Memory B cell (primary cell): ENCODE results near the gene NPAS4.
"Not testable (repeated sequence)": the region's sequence is repeated elsewhere in the genome, so short reads cannot be mapped to it uniquely, and the experiment has no call there.

Experiments used
- ATAC-seq: fragments of 150-1000 bp; cut with Tn5 transposase; 2 replicates; pipeline ENCODE4 v1.10.0; 2021; ENCODE audit warnings: low read depth, mild to moderate bottlenecking, moderate library complexity
- DNase-seq, 2 donors: peaks; one replicate each; pipeline ENCODE4 v3.0.0; 2022; ENCODE audit warnings: low spot score in 2 of 2
- H3K27ac Mint-ChIP-seq: one replicate; pipeline ENCODE4 v1.8.0; 2022; ENCODE audit warnings: mild to moderate bottlenecking, moderate library complexity, mixed read lengths
- H3K27me3 Mint-ChIP-seq: one replicate; pipeline ENCODE4 v1.8.0; 2022; ENCODE audit warnings: mixed read lengths
- H3K36me3 Mint-ChIP-seq: one replicate; pipeline ENCODE4 v1.8.0; 2022; ENCODE audit warnings: mild to moderate bottlenecking, mixed read lengths
- H3K4me1 Mint-ChIP-seq: one replicate; pipeline ENCODE4 v1.8.0; 2022; ENCODE audit warnings: mixed read lengths
- H3K4me3 Mint-ChIP-seq: one replicate; pipeline ENCODE4 v1.8.0; 2022; ENCODE audit warnings: mild to moderate bottlenecking, moderate library complexity, mixed read lengths
- H3K9me3 Mint-ChIP-seq: one replicate; pipeline ENCODE4 v1.8.0; 2022; ENCODE audit warnings: mixed read lengths

NPAS4 gene

DNA sequence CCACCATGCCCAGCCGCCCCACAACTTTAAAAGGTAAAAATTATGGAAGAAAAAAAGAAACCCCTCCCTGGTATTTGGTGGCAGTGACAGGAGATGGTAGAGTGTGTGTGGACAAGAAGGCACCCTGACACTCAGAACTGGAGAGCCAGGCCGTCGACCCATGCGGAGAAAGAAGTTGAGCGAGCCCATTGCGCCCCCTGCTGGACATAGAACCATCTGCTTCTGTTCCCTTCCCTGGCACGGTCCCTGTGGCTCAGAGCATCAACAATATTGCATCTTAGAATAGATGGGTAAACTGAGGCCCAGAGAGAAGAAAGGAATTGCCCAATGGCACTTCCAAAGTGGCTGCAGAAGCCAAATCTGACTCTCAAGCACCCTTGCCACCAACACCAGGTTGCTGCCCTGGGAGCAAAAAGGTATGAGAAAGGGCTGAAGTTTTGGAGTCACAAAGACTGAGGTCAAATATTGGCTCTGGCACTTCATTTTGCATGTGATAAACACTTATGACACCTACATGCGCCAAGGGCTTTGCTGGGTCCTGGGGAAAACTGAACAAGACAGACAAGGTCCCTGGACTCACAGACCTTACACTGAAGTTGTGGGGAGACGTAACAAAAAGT is 9.3 kb downstream of the NPAS4 start:
- H3K9me3 Mint-ChIP-seq, result no peaks in the 10 kb centered on the region
- peak; percentile 73 for ATAC-seq
- peak; percentile 54 to 56 for DNase-seq
- H3K27me3 Mint-ChIP-seq, result no peaks in the 10 kb centered on the region
- H3K27ac Mint-ChIP-seq, result no peak overlapping the region
- no peaks in the 10 kb centered on the region for H3K4me1 Mint-ChIP-seq
- H3K4me3 Mint-ChIP-seq, result no peak overlapping the region
- peaks cover 16% of the 10 kb centered on the region for H3K36me3 Mint-ChIP-seq

DNA sequence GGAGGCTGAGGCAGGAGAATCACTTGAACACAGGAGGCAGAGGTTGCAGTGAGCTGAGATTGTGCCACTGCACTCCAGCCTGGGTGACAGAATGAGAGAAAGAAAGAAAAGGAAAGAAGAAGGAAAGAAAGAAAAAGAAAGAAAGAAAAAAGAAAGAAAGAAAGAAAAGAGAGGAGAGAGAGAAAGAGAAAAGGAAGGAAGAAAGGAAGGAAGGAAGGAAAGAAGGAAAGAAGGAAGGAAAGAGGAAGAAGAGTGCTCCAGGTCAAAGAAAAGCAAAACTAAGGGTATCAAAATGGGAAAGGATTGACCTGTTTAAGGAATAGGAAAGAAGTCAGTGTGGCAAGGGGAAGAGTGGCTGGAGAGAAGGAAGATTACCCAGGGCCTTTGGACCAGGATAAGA is 10.5 kb downstream of the NPAS4 start:
- not testable (repeated sequence) for H3K9me3 Mint-ChIP-seq, H3K4me3 Mint-ChIP-seq, ATAC-seq, H3K27me3 Mint-ChIP-seq, H3K4me1 Mint-ChIP-seq, H3K27ac Mint-ChIP-seq, DNase-seq
- peaks cover 21% of the 10 kb centered on the region for H3K36me3 Mint-ChIP-seq

GRCh38 chr11:66431871-66432329 is 11.1 kb downstream of the NPAS4 start:
- not testable (repeated sequence) for H3K27me3 Mint-ChIP-seq, DNase-seq, H3K4me1 Mint-ChIP-seq, H3K4me3 Mint-ChIP-seq, H3K27ac Mint-ChIP-seq, H3K9me3 Mint-ChIP-seq, ATAC-seq
- peaks cover 25% of the 10 kb centered on the region for H3K36me3 Mint-ChIP-seq

GRCh38 chr11:66432597-66432996 is 11.8 kb downstream of the NPAS4 start:
- no peaks in the 10 kb centered on the region for H3K4me1 Mint-ChIP-seq
- peaks cover 25% of the 10 kb centered on the region for H3K36me3 Mint-ChIP-seq
- H3K27ac Mint-ChIP-seq, result no peak overlapping the region

GRCh38 chr11:66437979-66438503 is 17.2 kb downstream of the NPAS4 start:
- Mint-ChIP-seq H3K4me1 (peaks cover 8% of the 10 kb centered on the region), H3K9me3 (no peaks in the 10 kb centered on the region), H3K4me3 (peak overlapping the region; percentile 95), H3K27ac (peak overlapping the region; percentile 93), H3K27me3 (no peaks in the 10 kb centered on the region), H3K36me3 (peaks cover 13% of the 10 kb centered on the region)
- DNase-seq, result no peak
- ATAC-seq, result no peak

More at GRCh38 chr11:66432597-66432996, 11.8 kb downstream of the NPAS4 start:
- ATAC-seq (no peak), DNase-seq (no peak)
- no peak overlapping the region for H3K4me3 Mint-ChIP-seq
- no peaks in the 10 kb centered on the region for H3K9me3 Mint-ChIP-seq
- H3K27me3 Mint-ChIP-seq, result no peaks in the 10 kb centered on the region

- Mint-ChIP-seq H3K27me3 (no peaks in the 10 kb centered on the region), H3K36me3 (peaks cover 15% of the 10 kb centered on the region), H3K4me3 (peak within 1 kb of the TSS; percentile 95), H3K9me3 (peaks cover 3% of the 10 kb centered on the region), H3K4me1 (peaks cover 8% of the 10 kb centered on the region), H3K27ac (peak within 1 kb of the TSS; percentile 93)
- DNase-seq (peak; percentile 85 to 92), ATAC-seq (peak; percentile 92)
These were observed 17.9 kb downstream of the NPAS4 start, which contains the start of gene MRPL11 for GRCh38 chr11:66438504-66439466. MRPL11 (minus strand) TSS chr11:66438848; CDS start chr11:66438754, 94 bp downstream.

- peaks cover 11% of the 10 kb centered on the region for H3K36me3 Mint-ChIP-seq
- not testable (repeated sequence) for H3K27me3 Mint-ChIP-seq, H3K4me3 Mint-ChIP-seq, H3K27ac Mint-ChIP-seq, H3K4me1 Mint-ChIP-seq, DNase-seq, ATAC-seq, H3K9me3 Mint-ChIP-seq
These were observed 19.5 kb downstream of the NPAS4 start for GRCh38 chr11:66440101-66440939.

DNA sequence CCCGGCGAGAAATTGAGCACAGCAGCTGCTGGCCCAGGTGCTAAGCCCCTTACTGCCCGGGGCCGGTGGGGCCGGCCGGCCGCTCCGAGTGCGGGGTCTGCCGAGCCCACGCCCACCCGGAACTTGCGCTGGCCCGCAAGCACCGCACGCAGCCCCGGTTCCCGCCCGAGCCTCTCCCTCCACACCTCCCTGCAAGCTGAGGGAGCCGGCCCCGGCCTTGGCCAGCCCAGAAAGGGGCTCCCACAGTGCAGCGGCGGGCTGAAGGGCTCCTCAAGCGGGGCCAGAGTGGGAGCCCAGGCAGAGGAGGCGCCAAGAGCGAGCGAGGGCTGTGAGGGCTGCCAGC is 20.1 kb downstream of the NPAS4 start:
- H3K27me3 Mint-ChIP-seq, H3K4me1 Mint-ChIP-seq, H3K27ac Mint-ChIP-seq, ATAC-seq, H3K4me3 Mint-ChIP-seq, DNase-seq, H3K9me3 Mint-ChIP-seq: not testable (repeated sequence)
- H3K36me3 Mint-ChIP-seq, result peaks cover 11% of the 10 kb centered on the region

DNA sequence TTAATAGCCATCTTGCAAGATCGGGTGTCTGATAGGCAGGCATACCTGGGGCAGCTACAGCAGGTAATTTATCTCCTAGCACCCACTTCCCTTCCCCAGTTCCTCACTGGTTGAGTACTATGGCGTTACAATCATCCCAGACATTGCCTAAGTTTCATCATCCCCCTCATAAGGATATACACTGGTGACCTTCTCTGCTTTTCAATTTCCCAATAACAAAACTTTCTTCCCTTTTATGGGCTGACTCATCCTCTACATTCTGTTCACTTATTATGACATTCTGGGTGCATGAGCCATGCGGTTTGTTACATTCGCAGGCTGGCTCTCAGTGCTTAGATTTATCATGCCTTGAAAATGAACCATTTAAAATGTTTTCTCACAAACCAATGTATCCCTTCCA is 22.8 kb downstream of the NPAS4 start:
- no peak overlapping the region for H3K4me3 Mint-ChIP-seq
- H3K27ac Mint-ChIP-seq, result no peak overlapping the region
- H3K27me3 Mint-ChIP-seq, result no peaks in the 10 kb centered on the region
- peaks cover 5% of the 10 kb centered on the region for H3K36me3 Mint-ChIP-seq
- peaks cover 3% of the 10 kb centered on the region for H3K4me1 Mint-ChIP-seq
- DNase-seq, result no peak
- no peak for ATAC-seq
- peaks cover 5% of the 10 kb centered on the region for H3K9me3 Mint-ChIP-seq

- Mint-ChIP-seq H3K9me3 (peaks cover 5% of the 10 kb centered on the region), H3K27ac (no peak overlapping the region), H3K4me1 (no peaks in the 10 kb centered on the region), H3K36me3 (peaks cover 5% of the 10 kb centered on the region), H3K27me3 (no peaks in the 10 kb centered on the region), H3K4me3 (no peak overlapping the region)
- ATAC-seq (no peak), DNase-seq (no peak)
These were observed 26.2 kb downstream of the NPAS4 start for GRCh38 chr11:66447012-66447411.

DNA sequence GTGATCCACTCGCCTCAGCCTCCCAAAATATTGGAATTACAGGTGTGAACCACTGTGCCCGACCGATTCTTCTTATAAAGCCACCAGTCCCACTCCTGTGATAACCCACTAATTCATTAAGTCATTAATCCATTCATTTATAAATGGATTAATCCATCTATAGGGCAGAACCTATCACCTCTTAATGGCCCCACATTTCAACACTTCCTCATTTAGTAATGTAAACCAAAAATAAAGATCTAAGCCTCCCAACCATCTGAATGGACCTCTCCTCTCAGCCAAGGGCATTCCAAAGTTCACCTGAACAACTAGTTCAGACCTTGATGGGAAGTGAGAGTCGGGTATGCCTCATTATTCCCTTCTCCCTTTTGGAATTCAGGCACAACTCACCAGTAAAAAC is 27.7 kb downstream of the NPAS4 start:
- no peak for DNase-seq
- Mint-ChIP-seq H3K4me3 (no peak overlapping the region), H3K27me3 (peaks cover 1% of the 10 kb centered on the region), H3K9me3 (peaks cover 4% of the 10 kb centered on the region), H3K36me3 (peaks cover 4% of the 10 kb centered on the region), H3K27ac (no peak overlapping the region), H3K4me1 (no peaks in the 10 kb centered on the region)
- no peak for ATAC-seq

DNA sequence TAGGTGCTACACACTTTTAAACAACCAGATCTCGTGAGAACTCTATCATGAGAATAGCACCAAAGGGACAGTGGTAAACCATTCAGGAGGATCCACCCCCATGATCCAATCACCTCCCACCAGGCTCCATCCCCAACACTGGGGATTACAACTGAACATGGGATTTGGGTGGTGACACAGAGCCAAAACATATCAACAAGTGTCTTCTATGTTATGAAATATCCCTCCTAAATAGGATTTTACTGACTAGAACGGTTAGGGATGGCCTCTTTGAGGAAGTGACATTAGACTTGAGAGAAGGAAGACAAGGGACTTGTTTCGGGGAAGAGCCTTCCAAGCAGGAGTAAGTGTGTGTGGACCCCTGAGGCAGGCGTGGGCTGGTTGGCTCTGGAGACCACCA is 29.7 kb downstream of the NPAS4 start:
- H3K27ac Mint-ChIP-seq, result no peak overlapping the region
- DNase-seq (no peak), ATAC-seq (no peak)
- H3K27me3 Mint-ChIP-seq, result peaks cover 9% of the 10 kb centered on the region
- no peak overlapping the region for H3K4me3 Mint-ChIP-seq
- no peaks in the 10 kb centered on the region for H3K36me3 Mint-ChIP-seq
- no peaks in the 10 kb centered on the region for H3K9me3 Mint-ChIP-seq
- no peaks in the 10 kb centered on the region for H3K4me1 Mint-ChIP-seq

DNA sequence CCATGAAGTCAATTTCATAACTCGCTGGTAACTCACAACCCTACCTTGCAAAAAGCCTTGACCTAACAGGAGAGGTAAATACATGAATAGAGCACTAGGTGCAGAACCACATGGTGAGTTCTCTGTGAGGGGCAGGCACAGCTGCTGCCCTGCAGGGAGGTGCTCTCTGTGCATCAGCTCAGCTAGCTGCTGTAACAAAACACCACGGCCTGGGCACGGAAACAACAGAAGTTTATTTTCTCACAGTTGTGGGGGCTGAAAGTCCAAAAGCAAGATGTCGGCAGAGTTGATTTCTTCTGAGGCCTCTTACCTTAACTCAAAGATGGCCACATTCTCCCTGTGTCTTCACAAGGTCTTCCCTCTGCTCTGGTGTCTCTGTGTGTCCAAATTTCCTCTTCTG is 30.8 kb downstream of the NPAS4 start:
- no peak overlapping the region for H3K4me3 Mint-ChIP-seq
- H3K27ac Mint-ChIP-seq, result no peak overlapping the region
- H3K4me1 Mint-ChIP-seq, result no peaks in the 10 kb centered on the region
- H3K9me3 Mint-ChIP-seq, result no peaks in the 10 kb centered on the region
- DNase-seq (no peak), ATAC-seq (no peak)
- H3K36me3 Mint-ChIP-seq, result no peaks in the 10 kb centered on the region
- peaks cover 9% of the 10 kb centered on the region for H3K27me3 Mint-ChIP-seq
